GM18873 (cell line): Measurements from ENCODE around the gene NCAPG2.
A peak's percentile ranks its signal among the peaks of the same experiment; 100 is the strongest.
"Not testable (repeated sequence)": the region's sequence is repeated elsewhere in the genome, so short reads cannot be mapped to it uniquely, and the experiment has no call there.

Source experiments
- ATAC-seq: cut with Tn5 transposase; IDR thresholded peaks from one replicate; pipeline ENCODE4 v1.9.1; 2021; ENCODE audit warnings: mild to moderate bottlenecking, moderate library complexity, moderate number of reproducible peaks; ENCODE audit not compliant: unreplicated experiment, low FRiP score

The NCAPG2 gene

DNA sequence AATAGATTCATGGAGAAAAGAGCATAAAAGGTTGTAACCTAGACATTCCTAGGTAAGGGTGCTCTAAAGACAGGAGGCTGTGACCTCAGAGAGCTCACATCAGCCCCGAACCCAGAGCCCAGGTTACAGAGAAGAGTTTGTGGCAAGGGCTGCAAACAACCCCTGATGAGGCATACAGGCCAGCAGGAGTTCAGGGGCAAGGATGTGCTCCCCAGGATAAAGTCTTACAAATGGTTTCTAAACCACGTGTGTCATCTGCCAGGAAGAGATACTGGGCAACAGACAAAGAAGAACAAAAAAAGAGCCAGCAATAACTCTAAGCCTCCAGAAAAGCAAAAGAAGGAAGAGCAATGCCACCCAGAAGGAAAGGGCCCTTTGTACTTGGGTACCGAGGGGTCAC lies 27.7 kb downstream of the NCAPG2 start:
- no peak for ATAC-seq

DNA sequence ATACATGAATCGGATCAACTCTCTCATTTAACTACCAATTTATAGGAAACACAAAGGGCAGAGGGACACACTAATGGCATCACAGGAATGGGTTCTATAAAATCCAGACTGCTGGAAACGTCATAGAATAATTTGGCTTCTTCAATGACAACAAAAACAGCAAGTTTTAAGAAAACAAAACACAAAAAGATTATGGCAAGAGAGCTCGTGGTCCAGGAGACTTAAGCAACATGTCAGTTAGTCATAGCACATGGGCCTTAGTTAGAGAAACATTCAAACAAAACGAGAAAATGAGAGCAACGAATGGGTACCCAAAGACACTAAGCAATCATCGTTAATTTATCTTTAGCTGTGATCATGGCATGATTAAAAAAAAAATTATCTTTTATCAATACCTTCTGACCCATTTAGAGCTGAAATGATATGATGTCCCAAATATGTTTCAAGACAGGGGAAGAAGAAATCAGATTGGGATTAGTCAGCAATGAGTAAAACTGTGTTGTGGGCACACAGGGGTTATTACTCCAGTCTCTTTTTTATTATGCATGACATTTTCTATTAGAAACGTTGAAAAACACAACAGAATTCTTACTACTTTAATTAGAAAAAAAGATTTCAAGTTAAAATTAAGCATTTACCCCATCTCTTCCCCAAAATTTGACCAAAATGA lies 28.3 kb downstream of the NCAPG2 start:
- ATAC-seq = no peak

DNA sequence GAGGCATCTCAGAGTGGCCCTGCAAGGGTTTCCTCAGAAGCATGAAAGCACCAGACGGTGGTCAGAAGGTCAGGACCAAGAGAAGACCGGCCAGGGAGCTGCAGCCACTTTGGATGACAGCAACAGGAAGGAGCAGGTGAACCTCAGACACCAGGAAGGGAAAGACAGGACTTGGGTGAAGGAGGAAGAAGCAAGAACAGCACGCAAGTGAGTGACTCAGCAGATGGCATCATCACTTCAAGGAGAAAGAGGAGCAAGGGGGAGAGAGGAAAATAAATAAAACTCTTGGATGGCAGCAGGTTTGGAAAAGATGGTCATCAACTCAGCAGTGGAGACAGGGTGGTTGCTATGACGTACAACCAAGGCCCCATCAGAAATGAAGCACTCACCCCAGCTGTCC lies 31.6 kb downstream of the NCAPG2 start:
- ATAC-seq = no peak

DNA sequence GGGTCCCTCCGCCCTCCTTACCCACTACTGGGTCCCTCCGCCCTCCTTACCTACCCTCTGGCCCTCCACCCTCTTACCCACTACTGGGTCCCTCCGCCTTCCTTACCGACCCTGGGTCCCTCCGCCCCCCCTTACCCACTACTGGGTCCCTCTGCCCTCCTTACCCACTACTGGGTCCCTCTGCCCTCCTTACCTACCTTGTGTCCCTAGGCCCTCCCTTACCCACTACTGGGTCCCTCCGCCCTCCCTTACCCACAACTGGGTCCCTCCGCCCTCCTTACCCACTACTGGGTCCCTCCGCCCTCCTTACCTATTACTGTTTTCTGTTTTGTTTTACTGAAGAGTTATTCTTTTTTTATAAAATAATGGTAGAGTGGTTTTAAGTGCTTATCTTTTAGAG lies 36.5 kb downstream of the NCAPG2 start:
- ATAC-seq = not testable (repeated sequence)

DNA sequence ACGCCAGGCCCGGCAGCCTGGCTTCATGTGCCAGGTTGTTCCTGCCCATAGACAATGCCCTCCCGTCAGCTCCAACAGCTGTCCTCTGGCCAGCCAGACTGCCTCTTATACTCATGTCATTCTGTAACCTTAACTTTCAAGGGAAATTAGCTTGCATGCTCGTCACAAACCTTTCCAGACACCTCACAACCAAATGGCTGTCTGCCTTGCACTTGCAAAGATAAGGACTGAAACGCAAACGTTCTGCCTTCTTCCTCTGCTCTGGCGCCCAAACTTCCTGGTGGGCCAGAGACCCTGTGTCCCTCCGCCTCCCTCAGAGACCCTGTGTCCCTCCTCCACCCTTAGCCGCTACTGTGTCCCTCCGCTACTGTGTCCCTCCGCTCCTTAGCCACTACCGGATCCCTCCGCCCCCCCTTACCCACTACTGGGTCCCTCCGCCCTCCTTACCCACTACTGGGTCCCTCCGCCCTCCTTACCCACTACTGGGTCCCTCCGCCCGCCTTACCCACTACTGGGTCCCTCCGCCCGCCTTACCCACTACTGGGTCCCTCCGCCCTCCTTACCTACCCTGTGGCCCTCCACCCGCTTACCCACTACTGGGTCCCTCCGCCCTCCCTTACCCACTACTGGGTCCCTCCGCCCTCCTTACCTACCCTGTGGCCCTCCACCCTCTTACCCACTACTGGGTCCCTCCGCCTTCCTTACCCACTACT lies 37.5 kb downstream of the NCAPG2 start:
- ATAC-seq = not testable (repeated sequence)

DNA sequence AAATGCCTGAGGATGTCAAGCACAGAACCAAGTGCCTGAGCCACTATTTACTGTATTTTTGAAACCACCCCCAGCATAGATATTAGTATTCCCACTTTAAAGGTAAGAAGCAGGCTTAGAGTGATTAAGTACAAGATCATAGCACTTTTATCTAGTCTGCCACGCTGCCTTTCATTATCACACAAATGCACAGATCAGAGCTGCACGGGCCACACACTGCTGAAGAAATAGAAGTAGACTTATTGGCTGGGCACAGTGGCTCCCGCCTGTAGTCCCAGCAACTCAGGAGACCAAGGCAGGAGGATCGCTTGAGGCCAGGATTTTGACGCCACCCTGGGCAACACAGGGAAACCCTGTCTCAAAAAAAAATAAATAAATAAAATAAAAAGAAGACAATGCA lies 38.2 kb downstream of the NCAPG2 start:
- no peak for ATAC-seq

DNA sequence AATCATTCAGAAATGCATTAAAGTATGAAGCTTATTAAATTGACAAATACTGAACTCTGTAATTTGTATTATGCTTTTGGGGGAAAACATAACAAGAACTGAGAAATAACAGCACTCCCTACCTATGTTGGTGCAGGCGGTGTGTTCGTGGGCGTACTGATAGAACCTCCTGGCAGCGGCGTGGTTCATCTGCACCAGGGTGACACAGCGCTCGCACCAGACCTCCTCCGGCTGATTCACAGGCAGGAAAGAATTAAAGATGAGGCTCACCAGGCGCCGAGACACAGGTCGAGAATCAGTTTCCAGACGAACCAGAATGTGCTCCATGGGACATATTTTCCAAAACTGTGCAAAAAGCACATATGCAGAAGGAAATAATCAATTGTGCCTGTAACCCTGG lies 40.2 kb downstream of the NCAPG2 start:
- no peak for ATAC-seq

DNA sequence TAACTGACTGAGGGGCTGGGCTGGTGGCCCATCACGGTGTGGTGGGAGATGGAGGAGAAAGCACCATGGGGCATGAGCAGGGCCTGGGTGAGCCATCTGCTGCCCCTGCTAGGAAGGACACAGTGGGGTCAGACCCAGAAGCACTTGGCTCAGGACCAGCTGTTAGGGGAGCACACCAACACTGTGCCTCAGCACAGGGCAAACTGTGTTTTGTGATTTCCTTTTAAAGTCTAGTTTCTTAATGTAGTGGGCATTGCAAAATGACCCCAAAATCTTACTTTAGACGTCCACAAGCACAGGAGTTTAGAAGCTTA lies 41.2 kb downstream of the NCAPG2 start:
- no peak for ATAC-seq

DNA sequence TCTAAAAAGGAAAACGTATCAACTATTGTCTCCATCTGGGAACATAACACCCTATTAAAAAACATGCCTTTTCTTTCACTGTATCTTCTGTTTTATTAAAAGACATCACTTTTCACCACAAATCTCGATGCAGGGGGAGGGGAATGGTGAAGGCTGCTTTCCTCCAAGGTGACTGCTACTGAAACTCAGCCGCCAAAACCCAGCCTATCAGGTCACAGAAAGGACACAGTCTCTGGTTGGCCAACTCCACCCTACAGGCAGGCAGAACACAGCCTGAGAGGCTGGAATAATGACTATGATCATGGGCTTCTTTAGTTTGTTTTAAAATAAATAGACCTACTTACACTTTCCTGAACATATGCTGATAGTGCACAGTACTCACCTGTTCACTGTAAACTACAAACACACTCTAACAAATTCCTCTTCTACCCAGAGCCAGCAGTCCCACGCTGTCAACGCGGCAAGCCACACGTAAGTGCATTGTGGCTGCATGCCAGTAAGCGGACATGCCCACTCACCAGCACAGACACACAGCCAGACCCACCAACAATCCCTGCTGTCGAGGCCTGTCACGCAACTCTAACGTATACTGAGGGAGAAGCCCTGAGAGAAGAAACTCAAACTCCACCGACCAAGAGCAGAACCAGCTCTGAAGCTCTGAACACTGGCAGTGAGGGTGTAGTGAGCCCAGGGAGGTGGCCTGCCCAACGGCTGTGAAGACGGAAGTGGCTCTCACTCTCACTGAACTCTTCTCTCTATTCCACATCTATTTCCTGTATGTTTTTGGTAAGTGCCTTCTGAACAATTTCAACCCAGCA lies 41.8 kb downstream of the NCAPG2 start:
- ATAC-seq = no peak

DNA sequence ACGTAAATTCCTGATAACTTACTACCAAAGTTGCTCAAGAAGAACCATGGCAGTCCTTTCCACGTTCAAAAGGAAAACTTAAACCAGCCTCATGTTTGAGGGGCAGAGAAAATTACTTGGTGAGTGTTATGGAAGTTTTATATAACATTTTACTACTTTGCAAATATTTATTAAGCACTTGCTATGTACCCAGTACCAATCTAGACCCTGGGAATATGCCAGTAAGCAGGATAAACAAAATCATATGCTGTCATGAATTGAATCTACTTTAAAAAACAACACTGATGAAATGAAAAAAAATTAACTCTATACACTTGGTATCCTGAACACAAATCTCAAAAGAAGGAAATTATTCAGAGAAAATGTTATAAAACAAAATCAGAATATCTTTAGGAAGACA lies 46.1 kb downstream of the NCAPG2 start:
- no peak for ATAC-seq

DNA sequence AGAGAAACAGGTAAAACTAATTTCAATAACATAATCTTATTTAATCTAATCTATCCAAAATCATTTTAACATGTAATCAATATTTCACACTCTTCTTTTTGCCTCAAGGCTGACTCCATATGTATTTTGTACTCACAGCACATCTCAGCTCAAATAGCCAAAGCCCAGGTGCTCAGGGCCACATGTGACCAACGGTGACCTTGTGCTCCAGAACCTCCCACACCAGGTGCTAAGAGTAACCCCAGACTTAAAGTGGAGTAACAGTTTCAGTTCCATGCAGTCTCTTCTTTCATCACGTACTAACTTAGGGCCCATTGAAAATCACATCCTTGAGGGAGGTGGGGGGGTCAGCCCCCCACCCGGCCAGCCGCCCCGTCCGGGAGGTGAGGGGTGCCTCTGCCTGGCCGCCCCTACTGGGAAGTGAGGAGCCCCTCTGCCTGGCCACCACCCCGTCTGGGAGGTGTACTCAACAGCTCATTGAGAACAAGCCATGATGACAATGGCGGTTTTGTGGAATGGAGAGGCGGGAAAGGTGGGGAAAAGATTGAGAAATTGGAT lies 47.3 kb downstream of the NCAPG2 start:
- peak; percentile 35 for ATAC-seq

DNA sequence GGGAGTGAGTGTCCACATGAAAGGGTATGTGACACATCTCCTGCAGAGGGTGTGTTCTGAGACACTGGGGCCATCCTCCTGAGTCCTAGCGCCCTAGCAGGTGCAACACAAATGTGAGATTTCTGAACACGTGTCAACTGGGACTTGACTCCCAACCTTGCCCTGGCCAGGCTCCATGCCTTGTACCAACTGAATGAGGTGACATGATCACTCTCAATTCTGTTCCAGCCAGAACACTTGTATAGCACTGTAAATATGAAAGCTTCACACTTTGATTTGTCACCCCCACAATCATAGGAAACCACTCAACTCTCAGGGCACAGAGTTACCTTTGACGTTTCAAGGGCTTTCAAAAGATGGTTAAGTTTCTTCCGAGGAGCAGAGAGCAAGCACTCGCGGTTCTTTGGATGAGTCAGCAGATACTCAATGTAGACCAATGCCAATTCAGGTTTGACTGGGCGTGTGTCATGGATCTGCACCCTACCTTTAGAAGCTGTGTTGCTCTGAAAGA lies 48.6 kb downstream of the NCAPG2 start:
- peak; percentile 97 for ATAC-seq

DNA sequence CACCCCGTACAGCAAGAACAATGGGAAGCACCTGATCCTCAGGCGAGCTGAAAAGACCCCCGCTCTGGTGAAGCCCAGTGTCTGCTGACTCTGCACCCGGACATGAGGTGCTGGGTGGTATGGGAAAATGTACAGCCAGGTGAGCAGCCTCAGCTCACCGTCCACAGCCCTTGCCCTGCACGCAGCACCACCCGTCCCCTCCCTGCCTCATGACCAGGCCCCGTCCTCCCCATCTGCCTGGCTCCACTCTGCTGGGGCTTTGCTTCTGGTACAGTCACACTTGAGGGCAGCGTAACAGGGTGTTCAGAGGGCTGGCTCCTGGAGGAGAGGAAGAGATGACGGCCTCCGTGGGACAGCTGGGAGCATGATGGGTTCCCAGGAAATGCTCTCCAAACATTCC lies 49.1 kb downstream of the NCAPG2 start:
- ATAC-seq = no peak

DNA sequence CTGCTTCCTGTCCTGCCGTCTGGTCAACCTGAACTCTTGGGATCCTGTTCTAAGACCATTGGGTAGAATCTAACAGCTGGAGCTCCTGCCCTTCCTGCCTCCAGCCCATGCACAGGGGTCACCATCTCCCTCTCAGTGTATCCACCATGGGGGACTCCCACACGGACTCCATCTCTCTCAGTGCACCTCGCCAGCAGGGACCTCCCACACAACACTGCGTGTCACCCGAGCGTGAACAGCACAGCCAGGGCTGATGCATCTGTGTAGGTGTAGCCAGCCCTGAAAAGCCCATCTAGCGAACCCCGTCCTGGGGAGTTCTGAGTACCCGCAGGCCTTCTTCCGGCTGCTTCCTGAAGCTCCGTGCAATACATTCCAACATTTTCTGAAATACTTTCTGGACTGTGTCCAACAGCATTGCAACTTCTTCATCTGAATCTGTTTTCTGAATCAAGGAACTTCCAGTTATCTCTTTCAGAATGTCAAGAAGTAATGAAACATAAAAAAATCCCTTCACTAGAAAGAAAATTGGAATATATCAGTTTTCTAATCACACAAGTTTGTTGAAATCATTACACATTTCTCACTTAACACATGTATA lies 52.5 kb downstream of the NCAPG2 start:
- no peak for ATAC-seq

DNA sequence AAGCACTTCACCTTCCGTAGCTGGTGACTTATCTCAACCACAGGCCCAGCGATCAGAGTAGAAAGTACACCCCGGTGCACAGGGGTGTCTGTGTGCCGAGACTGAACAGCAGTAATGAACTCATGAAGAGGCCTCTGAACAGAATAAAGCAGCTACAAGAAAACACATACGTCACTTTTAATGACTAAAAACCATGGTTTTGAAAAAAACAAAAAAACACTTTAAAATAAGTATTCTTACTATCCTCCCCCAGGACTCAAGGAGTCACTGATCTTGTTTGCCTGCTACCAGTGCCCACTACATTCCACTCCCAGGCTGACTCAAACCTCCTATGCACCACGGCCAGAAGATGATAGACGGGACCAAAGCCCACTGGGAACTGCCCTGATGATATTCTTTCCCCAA lies 53.8 kb downstream of the NCAPG2 start:
- no peak for ATAC-seq

DNA sequence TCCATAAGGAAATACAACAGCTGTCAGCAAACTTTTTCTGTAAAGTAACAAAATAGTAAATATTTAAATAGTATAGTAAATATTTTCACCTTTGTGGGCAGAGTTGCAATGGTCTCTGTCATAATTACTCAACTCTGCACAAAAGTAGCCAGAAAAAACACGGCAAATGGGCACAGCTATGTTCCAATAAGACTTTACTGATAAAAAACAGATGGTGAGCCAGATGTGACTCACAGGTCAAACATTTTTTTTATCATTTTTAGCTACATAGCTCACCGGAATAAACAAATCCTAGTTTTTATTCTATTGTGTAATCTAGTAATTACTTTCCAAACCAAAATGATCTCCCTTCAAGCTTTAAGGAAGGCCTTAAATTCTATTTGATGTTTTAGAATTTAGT lies 55.3 kb downstream of the NCAPG2 start:
- no peak for ATAC-seq

DNA sequence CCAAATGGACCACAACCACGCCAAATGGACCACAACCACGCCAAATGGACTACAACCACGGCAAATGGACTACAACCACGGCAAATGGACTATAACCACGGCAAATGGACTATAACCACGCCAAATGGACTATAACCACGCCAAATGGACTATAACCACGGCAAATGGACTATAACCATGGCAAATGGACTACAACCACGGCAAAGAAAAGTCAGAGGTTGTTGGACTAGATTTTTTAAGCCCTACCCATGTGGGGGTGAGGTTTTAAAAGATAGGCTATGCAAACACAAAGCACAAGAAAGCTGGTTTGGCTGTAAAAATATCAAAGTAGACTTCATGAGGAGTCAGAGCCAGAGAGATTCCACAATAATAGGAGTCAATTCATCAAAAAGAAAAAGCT lies 55.8 kb downstream of the NCAPG2 start:
- ATAC-seq = no peak

DNA sequence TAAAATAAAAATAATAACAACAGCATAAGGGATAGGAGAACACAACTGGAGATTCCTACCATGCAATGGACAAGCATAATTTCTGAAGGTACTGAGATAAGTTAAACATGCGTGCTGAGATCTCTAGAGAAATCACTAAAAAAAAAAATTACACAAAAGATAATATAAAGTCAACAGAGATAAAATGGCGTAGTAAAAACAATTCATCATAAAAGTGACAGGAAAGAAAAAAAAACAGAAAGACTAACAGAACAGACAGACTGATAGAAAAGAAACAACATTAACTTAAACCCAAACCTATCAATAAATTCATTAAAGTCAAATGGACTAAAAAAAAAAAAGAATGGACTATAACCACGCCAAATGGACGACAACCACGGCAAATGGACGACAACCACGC lies 56.4 kb downstream of the NCAPG2 start:
- ATAC-seq = no peak

DNA sequence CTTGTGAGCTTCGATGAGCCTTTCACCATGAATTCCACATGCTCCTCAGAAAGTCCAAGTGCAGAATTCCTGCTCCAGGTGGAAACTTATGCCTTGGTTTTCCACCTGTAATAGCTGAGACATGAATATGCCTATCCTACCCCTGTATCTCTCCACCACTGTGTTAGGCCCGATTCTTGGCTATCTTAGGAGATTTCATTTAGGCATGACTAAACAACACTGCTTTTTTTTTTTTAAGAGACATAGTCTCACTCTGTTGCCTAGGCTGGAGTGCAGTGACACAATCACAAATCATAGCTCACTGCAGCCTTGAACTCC lies 57.2 kb downstream of the NCAPG2 start:
- ATAC-seq = no peak

DNA sequence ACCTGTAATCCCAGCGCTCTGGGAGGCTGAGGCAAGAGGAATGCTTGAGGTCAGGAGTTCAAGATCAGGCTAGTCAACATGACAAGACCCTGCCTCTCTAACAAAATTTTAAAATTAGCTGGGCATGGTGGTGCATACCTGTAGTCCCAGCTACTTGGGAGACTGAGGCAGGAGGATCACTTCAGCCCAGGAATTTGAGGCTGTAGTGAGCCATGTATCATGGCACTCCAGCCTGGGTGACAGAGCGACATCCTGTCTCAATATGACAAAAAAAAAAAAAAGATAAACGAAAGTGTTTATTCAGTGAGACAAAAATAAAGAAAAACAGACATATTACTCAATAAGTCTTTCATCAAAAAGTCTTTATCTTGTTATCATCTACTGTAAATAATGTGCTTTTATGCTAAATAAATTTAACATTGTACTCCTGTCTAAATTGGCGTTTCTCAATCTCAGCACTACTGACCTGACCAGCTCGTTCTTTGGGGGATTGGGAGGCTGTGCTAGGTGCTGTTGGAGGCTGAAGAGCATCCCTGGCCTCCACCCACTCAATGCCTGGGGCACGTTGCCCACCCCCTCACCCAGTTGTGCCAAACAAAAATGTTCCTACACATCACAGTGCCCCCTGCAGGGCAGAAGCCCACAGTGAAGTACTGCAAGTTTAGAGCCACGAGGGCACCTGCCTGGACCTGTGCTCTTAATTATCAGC lies 57.7 kb downstream of the NCAPG2 start:
- no peak for ATAC-seq
